ENCODE results near the gene PLEKHO1.
"Not testable (repeated sequence)": the region's sequence is repeated elsewhere in the genome, so short reads cannot be mapped to it uniquely, and the experiment has no call there.

PLEKHO1 gene

DNA sequence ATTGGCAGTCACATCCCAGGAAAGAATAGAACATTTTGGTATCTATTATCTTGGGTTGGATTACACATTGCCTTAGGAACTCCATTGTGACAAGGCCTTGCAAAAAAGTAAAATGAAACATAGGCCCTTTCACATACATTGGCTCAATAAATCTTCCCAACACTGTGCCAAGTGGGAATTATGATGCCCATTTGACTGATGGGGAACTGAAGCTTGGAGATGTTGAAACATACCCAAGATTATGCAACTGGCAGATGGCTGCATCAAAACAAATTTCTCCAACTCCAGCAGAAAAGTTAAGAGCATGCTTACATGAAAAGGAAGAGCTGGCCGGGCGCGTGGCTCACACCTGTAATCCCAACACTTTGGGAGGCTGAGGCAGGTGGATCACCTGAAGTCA is 26.9 kb downstream of the PLEKHO1 start:
- no peak for DNase-seq

DNA sequence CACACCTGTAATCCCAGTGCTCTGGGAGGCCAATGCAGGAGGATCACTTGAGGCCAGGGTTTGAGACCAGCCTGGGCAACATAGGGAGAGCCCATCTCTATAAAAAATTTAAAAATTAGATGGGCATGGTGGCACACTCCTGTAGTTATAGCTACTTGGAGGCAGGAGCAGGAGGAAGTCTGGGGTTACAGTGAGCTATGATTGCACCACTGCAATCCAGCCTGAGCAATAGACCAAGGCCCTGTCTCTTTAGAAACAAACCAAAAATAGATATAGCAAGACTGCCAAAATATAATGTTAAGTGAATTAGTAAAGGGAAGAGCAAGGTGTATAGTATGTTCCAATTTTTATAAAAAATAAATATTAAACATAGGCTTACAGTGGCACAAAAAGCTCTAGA is 28.8 kb downstream of the PLEKHO1 start:
- DNase-seq, result no peak

DNA sequence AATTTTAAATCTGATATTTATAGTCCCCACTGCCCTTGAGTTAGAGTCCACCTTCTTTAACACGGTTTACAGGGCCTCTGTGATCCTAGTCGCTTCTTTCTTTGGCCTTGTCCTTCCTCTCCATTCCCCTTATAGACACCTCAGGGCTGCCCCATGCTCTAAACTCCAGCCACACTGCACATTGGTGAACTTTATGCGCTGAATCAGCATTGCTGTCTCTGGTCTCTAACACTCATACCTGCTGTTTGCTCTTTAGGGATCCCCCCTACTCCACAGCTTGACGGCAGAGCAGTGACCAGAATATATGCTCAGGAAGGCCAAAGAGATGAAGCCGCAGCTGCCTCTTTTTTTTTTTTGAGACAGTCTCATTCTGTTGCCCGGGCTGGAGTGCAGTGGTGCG is 30.2 kb downstream of the PLEKHO1 start:
- DNase-seq, result no peak

- no peak for DNase-seq
Observed at GRCh38 chr1:150180474-150180873, 30.8 kb downstream of the PLEKHO1 start.

DNA sequence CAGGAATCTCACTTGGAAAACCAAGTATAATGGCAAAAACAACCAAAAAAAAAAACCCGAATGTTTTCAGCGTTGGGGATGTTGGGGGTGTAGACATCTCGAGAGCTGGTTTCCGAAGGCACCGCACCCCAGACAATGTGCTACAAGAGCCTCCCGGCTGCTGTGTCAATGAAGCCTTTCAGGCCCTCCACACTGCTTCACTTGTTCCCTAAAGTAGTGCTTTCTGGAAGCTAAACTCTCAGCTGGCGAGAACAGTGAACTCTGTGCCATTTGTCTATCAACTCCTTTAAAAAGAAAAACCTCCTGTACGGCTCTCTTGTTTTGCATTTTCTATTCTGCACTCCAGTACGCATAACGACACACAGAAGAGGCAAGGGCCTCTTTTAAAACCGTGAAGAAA is 32.5 kb downstream of the PLEKHO1 start:
- no peak for DNase-seq

GRCh38 chr1:150183061-150183460 is 33.3 kb downstream of the PLEKHO1 start:
- no peak for DNase-seq

DNA sequence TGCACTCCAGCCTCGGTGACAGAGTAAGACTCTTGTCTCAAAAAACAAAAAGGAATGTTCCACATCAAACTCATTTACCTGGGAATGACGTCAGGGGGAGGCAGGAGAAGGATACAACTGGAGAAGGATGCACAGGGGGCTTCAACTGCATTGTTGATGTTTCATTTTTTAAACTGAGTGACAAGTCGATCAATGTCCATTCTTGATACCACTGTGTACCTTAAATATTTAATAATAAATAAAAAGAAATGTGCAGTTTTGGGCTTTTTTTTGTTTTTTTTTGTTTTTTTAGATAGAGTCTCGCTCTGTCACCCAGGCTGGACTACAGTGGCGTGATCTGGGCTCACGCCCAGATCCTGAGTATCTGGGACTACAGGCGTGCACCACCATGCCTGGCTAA is 35.8 kb downstream of the PLEKHO1 start:
- no peak for DNase-seq

DNA sequence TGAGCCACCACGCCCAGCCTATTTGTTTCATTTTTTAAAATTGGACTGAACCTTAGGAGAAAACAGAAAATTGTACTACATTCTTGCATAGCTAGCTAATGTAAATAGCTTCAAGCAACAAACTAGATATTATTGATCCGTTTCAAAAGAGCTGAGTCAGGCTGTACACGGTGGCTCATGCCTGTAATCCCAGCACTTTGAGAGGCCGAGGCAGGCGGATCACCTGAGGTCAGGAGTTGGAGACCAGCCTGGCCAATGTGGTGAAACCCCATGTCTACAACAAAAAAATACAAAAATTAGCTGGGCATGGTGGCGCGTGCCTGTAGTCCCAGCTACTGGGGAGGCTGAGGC is 36.7 kb downstream of the PLEKHO1 start:
- not testable (repeated sequence) for DNase-seq

DNA sequence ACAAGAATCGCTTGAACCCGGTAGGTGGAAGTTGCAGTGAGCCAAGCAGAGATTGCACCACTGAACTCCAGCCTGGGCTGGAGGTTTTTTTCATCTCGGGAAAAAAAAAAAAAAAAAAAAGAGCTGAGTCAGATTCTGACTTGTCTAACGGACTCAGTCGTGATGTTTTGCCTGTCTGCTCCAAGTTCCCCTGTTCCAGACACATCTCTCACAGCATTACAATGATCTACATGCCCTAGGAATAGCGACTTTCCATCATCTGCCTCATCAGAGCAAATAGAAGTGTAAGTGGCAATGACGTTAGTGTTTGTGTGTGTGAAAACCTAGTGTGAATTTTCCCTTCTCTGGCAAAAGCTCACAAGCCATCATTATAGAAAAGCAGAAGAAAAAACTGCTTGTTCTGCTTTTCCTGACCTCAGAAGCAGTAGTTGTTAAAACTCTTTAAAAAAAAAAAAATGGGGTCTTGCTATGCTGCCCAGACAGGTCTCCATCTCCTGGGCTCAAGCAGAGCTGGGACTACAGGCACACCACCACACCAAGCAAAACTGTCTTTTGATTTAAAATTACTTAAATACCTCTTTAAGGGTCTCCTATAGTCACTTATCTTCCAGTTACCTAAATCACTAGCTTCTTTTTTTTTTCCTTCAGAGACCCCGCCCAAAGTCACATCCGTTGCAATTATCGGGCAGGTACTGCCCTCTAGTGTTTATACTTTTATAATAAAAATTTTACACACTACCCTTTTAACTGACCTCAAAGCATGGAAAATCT is 37.3 kb downstream of the PLEKHO1 start:
- DNase-seq, result no peak

- no peak for DNase-seq
Observed at GRCh38 chr1:150187560-150187931, 37.8 kb downstream of the PLEKHO1 start.

GRCh38 chr1:150192012-150192411 is 42.3 kb downstream of the PLEKHO1 start:
- DNase-seq, result no peak

DNA sequence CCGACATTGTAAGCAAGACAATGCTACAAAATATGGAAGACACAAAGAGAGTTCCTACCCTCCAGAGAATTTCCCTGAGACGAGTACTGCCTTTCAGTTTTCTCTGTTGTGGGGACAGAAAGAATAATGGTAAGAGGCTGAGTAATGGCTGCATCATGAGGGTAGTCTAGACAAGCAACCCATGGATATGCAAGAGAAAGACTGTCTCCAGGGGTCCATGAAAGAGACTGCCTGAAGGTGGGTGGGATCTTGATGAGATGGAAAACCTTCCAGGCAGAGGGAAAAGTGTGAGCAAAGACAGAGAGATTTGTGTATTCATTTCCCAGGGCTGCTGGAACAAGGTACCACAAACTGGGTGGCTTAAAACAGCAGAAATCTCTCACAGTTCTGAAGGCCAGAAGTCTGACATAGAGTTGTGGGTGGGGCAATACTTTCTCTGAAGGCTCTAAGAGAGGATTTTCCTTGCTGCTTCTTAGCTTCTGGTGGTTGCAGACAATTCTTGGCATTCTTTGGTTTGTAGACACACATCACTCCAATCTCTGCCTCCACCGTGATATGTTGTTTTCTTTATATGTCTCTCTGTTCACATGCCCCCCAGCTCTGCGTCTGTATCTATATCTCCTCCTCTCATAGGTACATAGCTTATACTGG is 44.8 kb downstream of the PLEKHO1 start:
- no peak for DNase-seq

DNA sequence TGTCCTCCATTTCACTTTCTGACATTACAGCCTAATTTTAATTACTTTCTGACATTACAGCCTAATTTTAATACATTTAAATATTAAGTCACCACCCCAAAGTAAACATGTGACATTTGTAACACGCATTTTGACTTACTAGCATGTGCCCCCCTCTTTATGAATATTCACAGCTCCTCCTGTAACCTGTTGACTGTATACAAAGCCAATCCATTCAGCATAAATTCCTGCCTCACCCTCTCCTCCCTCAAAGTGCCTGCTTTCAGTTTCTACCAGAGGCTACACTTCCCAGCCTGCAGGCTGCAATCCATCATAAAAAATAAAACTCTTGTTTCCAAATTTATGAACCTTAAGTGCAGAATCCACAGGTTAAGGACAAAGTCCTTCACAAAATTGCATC is 46.7 kb downstream of the PLEKHO1 start:
- DNase-seq, result no peak

- no peak for DNase-seq
Observed at GRCh38 chr1:150207281-150207971, 57.7 kb downstream of the PLEKHO1 start.

GRCh38 chr1:150208460-150208859 is 58.7 kb downstream of the PLEKHO1 start:
- DNase-seq, result not testable (repeated sequence)
